Activated naive CD4-positive, alpha-beta T cell (primary cell): Measurements from ENCODE around the gene IL24.

ENCODE experiments used
- DNase-seq, 4 experiments: peaks; one replicate each; lab custom pipeline; 2025; lab: John Stamatoyannopoulos, UW

Gene IL24

GRCh38 chr1:206925106-206925736 is 28.0 kb downstream of the IL24 start:
- DNase-seq: peak in 1 of 4 experiments; percentile 17

- DNase-seq: no peak
These were observed 29.0 kb downstream of the IL24 start for GRCh38 chr1:206926286-206926685.

DNA sequence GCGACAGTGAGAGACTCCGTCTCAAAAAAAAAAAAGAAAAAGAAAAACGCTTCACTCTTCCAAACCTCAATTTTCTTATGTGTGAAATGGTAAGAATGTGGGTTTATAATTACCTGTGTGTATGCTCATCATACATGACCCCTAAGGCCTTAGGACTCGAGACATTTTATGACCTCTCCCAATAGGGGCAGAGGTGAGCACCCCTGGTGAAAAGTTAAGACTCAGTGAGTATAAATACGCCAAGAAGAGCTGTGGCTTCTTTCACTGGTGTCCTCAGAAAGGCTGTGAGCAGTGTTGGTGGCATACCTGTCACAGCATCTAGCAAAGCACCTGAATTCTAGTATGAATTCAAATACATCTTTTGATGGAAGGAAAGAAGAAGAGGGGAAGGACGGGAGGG is 32.3 kb downstream of the IL24 start:
- DNase-seq: no peak

- no peak for DNase-seq
These were observed 33.1 kb downstream of the IL24 start for GRCh38 chr1:206930210-206930798.

DNA sequence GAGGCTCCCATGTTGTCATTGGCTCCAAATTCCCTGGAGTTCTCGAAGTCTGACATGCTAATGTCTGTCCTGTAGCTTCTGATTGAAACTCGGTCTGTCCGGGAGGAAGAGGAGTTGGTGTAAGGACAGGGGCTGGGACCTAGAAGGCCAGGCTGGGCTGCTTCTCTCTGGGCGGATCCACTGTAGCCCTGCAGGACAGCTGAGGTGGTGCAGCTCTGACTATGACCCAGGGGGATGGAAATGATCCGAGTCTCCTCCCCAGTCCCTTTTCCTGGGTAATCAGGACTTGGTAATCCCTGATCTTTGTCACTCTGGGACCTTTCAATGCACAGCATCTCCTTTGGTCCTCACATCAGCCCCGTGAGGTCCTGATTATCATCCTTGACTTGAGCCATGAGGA is 34.5 kb downstream of the IL24 start:
- DNase-seq: no peak

GRCh38 chr1:206932177-206932576 is 34.9 kb downstream of the IL24 start:
- DNase-seq: no peak

GRCh38 chr1:206933333-206933945 is 36.2 kb downstream of the IL24 start:
- peak; percentile 29 to 68 (median 48) for DNase-seq

- DNase-seq: peak in 2 of 4 experiments; percentile 16 to 31
These were observed 38.3 kb downstream of the IL24 start for GRCh38 chr1:206935491-206936067.

- DNase-seq: no peak
These were observed 40.2 kb downstream of the IL24 start for GRCh38 chr1:206937425-206937824.

DNA sequence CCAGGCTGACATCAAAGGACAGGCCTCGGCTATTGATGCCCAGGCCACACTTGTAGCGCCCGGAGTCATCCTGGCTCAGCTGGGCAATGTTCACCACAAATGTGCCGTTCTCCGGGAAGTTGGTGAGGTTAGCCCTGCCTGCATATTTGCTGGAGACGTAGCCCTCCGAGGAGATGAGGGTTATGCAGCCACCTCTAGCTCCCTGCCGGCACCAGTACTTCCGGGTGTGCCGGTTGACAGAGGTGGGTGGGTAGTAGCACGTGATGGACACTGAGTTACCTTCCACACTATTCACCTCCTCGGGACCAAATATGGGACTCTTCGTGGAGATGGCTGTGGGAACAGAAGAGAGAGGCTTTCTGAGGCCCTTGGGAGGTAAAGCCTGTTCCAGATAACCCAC is 41.9 kb downstream of the IL24 start:
- no peak for DNase-seq

- DNase-seq: no peak
These were observed 42.8 kb downstream of the IL24 start for GRCh38 chr1:206939841-206940587.

DNA sequence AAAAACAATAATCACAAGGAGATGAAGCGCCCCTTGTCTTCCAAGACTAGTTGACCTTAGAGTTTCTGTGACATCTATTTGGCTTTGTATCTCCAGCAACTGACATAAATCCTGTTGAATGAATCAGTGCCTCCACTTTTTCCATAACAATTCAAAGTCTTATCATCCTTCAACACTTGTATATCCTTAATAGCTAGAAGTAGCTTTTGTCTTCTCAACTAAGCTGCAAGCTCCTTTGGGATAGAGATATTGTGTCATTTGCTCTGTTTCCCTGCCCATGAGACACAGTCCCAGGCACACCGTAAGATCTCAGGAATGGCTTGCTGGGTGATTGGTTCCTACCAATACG is 43.3 kb downstream of the IL24 start:
- DNase-seq: no peak

GRCh38 chr1:206941766-206942418 is 44.6 kb downstream of the IL24 start:
- no peak for DNase-seq

- no peak for DNase-seq
These were observed 47.5 kb downstream of the IL24 start for GRCh38 chr1:206944703-206945102.

DNA sequence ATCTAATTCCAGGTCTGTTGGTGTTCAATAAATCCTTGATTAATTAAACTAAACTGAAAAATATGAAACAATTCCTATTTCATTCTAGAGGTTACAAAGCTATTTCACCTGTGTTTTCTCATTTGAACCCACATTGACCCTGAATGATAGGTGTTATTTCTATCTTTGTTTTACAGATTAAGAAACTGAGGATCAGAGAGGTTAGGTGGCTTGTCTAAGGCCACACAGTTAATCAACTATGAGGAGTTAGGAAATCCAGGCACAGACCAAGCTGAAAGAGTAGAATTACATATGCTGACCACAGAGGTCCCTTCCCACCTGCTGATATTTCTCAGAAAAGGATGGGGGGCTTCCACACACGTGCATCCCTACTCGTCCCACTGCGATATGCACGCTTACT is 48.5 kb downstream of the IL24 start:
- DNase-seq: no peak

- no peak for DNase-seq
These were observed 49.0 kb downstream of the IL24 start, which contains the start of gene PIGR for GRCh38 chr1:206946261-206946660. Gene PIGR, minus strand, starts transcription at chr1:206946466. Its CDS starts 5,935 bp downstream, at chr1:206940531.

GRCh38 chr1:206947255-206947654 is 50.0 kb downstream of the IL24 start:
- DNase-seq: no peak

GRCh38 chr1:206949208-206949607 is 52.0 kb downstream of the IL24 start:
- DNase-seq: no peak

GRCh38 chr1:206949641-206950040 is 52.4 kb downstream of the IL24 start:
- DNase-seq: no peak

- no peak for DNase-seq
These were observed 54.3 kb downstream of the IL24 start for GRCh38 chr1:206951318-206952100.

DNA sequence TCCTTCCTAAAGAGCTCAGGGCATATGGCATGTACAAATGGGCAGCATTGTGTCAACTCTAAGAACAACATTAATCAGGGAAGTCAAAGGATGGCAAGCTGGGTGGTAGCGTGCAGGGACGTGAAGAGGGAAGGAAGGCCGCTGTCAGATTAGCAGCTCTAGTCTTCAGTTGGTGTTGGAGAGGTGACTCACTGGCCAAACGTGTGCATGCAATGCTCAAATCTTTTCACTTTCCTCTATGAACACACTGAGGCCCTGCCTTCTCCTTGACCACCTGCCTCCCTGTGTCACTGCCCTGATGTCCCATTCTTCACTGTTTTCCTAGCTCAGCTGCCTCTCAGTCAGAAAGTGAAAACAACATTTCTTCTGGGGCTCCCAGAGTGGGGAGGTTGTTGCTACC is 54.9 kb downstream of the IL24 start:
- no peak for DNase-seq
